ENCODE results near the gene MERTK. TPM values are rescaled to one million over a fixed set of nuclear protein-coding genes. Genes with fewer than 3 reads are reported as not detected.

MERTK gene
- total RNA-seq, 1 experiment from 2014 or later = 8.7 TPM

DNA sequence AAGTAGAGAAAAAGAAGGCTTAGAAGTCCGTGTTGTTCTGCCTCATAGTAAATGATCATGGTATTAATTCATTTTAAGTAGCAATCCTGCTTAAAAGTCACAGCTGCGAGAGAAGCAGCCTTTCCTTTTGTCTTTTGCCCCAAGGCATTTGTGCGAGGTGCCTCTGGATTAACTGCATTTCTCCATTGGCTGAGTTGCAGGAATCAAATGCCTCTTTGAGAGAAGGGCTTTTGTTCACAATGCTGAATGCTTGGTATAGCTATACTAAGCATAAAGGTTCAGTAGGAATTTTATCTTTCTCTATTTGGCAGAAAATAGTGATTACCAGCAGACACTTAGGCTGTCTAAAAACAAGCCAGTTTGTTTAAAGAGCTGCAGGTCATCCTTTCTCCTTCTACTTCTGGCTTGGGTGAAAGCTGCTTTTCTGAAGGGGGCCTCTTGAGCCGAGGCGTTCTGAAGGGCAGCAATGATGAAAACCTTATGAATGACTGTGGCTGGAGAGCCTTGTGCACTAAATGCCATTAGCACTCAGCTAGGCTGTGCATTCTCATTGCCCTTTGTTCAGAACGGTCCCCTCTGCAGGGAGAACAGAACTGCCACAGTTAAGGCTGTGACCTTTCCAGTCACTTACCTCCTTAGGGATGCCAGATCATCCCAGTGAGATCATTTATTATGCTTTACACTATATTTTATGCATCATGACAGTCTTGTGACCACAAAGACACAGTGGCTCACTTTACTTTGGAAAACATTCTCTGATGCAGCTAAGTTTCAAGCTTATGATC is 87.9 kb downstream of the MERTK start:
- Histone ChIP-seq H3K36me3 (replicated peaks; ENCODE audit: control insufficient read depth, insufficient read depth, low read length) (peaks cover 3% of the 10 kb centered on the region; the same call in 1 of the 2 replicates), H3K27me3 (ENCODE audit: control insufficient read depth, insufficient read depth, low read length) (no peaks in the 10 kb centered on the region), H3K4me3 (ENCODE audit: insufficient read depth, low read depth, low read length) (no peak overlapping the region)
- no peak for DNase-seq

DNA sequence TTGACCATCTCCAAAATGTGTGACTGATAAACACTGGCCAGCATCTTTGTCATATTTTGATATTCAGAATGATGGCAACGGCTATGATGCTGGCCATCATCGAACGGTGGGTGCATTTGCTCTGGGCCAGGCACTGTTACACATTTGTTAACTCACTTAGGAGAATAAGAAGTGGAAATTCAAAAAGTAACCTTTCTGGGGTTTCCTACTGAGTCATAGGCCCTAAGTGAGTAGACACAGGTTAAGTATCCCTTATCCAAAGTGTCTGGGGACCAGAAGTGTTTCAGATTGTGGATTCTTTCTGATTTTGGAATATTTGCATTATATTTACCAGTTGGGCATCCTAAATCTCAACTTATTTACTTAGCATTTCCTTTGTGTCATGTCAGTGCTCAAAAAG is 92.0 kb downstream of the MERTK start:
- no peak for DNase-seq
- H3K36me3 ChIP-seq (replicated peaks; ENCODE audit: control insufficient read depth, insufficient read depth, low read length) = no peaks in the 10 kb centered on the region
- H3K4me3 ChIP-seq (ENCODE audit: insufficient read depth, low read depth, low read length) = no peak overlapping the region
- H3K27me3 ChIP-seq (ENCODE audit: control insufficient read depth, insufficient read depth, low read length) = no peaks in the 10 kb centered on the region

DNA sequence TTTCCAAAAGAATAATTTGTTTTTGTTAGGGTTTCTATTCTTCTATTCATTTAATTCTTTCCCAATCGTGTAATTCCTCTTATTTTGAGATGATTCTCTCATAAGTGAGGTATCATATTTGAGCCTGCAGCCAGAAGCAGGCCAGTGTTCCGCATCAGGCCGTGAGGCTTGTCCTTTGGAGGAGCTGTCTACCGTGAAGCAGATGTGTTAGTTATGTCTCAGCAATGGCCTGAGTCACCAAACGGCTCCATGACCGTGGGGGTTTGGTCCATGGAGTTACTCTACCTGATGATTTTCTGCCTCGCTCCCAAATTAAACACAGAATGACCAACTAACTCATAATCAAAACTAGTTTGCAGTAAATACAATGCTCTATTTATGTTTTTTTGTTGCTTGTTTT is 92.4 kb downstream of the MERTK start:
- H3K27me3 ChIP-seq (ENCODE audit: control insufficient read depth, insufficient read depth, low read length) = no peaks in the 10 kb centered on the region
- no peak overlapping the region for H3K4me3 ChIP-seq (ENCODE audit: insufficient read depth, low read depth, low read length)
- DNase-seq = no peak
- H3K36me3 ChIP-seq (replicated peaks; ENCODE audit: control insufficient read depth, insufficient read depth, low read length) = no peaks in the 10 kb centered on the region

DNA sequence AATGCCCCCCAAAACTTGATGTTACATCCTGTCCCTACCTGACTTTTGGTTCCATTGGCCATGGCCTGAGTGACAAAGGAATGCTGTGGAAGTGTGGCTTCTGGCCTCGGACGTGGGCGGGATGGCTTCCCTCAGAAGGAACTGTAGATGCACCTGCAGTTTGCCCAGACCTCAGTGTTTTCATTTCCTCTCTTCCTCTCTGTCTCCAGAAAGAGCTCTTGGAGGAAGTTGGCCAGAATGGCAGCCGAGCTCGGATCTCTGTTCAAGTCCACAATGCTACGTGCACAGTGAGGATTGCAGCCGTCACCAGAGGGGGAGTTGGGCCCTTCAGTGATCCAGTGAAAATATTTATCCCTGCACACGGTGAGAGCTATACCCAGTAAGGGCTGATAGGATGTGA is 95.6 kb downstream of the MERTK start:
- DNase-seq = no peak
- no peaks in the 10 kb centered on the region for H3K27me3 ChIP-seq (ENCODE audit: control insufficient read depth, insufficient read depth, low read length)
- no peaks in the 10 kb centered on the region; the same call in 1 of the 2 replicates for H3K36me3 ChIP-seq (replicated peaks; ENCODE audit: control insufficient read depth, insufficient read depth, low read length)
- no peak overlapping the region for H3K4me3 ChIP-seq (ENCODE audit: insufficient read depth, low read depth, low read length)

DNA sequence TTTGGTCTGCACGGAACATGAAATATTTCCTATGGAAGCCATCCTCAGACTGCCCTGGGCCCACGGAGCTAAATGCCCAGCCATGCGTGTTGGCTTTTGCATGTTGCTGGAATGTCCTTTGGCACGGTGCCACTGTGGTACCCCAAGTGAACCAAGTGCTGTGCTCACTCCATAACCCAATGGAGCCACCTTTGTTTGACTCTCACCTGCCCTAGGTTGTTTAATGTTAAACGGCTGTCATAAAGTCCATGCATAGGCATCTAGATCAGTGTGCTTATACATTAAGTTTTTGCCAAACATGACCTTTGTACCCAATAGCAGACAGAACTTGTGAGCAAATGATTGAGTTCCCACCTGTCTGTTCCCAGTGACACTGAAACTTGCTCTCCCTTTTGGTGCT is 96.7 kb downstream of the MERTK start:
- DNase-seq = no peak
- no peaks in the 10 kb centered on the region; the same call in 1 of the 2 replicates for H3K36me3 ChIP-seq (replicated peaks; ENCODE audit: control insufficient read depth, insufficient read depth, low read length)
- no peaks in the 10 kb centered on the region for H3K27me3 ChIP-seq (ENCODE audit: control insufficient read depth, insufficient read depth, low read length)
- H3K4me3 ChIP-seq (ENCODE audit: insufficient read depth, low read depth, low read length) = no peak overlapping the region

DNA sequence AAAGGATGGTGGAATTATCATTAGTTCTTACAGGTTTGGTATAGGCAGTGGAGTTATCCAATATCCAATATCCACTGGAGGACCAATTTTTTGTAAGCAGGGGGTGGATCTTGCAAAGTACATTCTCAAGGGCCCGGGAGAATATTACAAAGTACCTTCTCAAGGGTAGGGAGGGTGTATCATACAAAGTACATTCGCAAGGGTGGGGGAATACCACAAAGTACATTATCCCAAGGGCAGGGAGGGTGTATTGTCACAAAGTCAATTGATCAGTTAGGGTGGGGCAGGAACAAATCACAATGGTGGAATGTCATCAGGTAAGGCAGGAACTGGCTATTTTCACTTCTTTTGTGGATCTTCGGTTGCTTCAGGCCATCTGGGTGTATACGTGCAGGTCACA is 101.4 kb downstream of the MERTK start:
- no peak overlapping the region for H3K4me3 ChIP-seq (ENCODE audit: insufficient read depth, low read depth, low read length)
- no peaks in the 10 kb centered on the region; the same call in 1 of the 2 replicates for H3K36me3 ChIP-seq (replicated peaks; ENCODE audit: control insufficient read depth, insufficient read depth, low read length)
- no peak for DNase-seq
- H3K27me3 ChIP-seq (ENCODE audit: control insufficient read depth, insufficient read depth, low read length) = no peaks in the 10 kb centered on the region

DNA sequence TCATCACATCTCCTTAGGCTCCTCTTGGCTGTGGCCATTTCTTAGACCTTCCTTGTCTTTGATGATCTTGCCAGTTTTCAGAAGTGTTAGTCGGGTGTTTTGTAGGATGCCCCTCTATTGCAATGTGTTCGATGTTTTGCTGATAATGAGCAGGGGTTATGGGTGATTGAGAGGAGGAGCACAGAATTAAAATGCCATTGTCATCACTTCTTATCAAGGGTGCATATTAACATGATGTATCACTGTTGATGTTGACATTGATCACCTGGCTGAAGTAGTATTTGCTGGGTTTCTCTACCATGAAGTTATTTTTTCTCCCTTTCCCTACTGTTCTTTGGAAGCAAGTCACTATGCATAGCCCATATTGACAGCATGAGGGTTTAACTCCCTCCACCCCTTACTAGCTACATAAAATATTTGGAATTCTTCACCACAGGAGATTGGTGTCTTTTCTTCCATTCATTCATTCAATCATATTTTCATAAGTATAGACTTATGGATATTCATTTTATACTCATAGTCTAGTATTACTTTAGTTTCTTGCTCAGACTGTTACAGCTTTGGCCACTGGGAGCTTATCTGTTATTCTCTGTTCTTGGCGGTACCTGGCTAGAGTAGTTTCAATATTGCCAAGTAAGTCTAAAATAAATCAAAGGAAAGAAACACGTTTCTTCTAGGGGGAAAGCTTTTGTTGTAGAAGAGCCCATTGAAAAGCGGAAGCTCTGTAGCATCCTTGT is 102.2 kb downstream of the MERTK start:
- no peaks in the 10 kb centered on the region for H3K27me3 ChIP-seq (ENCODE audit: control insufficient read depth, insufficient read depth, low read length)
- no peak for DNase-seq
- no peaks in the 10 kb centered on the region; the same call in 1 of the 2 replicates for H3K36me3 ChIP-seq (replicated peaks; ENCODE audit: control insufficient read depth, insufficient read depth, low read length)
- no peak overlapping the region for H3K4me3 ChIP-seq (ENCODE audit: insufficient read depth, low read depth, low read length)

DNA sequence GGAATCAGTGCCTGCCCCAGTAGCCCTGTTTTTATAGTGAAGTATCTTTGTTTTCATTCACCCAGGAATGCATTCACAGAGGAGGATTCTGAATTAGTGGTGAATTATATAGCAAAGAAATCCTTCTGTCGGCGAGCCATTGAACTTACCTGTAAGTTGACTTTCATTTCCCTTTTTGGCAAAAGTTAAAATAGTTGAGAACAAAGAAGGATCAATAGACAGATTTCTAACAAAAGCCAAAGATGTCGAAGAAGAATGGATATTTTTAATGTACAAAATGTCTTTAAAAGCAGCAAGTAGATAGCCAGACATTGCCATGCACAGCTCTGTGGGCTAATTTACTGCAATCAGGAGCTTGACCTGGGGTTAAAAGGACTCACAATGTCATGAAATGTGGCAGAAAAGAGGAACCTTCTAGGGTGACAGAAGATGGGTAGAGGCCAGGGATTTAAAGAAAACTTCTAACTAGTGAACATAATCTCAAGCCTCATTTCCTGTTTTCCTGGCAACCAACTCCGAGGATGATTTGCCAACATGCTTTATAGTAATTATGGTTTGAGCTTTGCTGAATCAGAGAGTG is 102.8 kb downstream of the MERTK start:
- no peaks in the 10 kb centered on the region; the same call in 1 of the 2 replicates for H3K36me3 ChIP-seq (replicated peaks; ENCODE audit: control insufficient read depth, insufficient read depth, low read length)
- H3K4me3 ChIP-seq (ENCODE audit: insufficient read depth, low read depth, low read length) = no peak overlapping the region
- no peak for DNase-seq
- no peaks in the 10 kb centered on the region for H3K27me3 ChIP-seq (ENCODE audit: control insufficient read depth, insufficient read depth, low read length)

DNA sequence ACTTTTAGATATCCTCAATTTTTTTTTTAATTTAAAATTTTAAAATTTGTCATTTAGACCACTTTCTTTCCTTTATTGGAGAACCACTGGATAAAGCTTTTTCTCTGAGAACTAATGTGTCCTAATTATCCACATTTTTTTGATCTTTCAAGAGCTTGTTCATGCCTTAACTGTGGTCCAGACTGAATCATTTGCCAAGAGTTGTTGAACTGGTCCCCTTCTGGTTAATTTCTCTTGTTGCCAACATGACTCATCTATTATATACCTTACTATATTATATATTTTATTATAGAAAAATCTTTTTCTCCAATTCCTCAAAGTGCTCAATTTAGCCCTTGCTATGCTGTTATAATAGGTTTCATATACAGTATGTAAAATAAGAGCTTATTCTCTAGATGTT is 103.5 kb downstream of the MERTK start:
- no peak for DNase-seq
- H3K27me3 ChIP-seq (ENCODE audit: control insufficient read depth, insufficient read depth, low read length) = no peaks in the 10 kb centered on the region
- H3K4me3 ChIP-seq (ENCODE audit: insufficient read depth, low read depth, low read length) = no peak overlapping the region
- no peaks in the 10 kb centered on the region; the same call in 1 of the 2 replicates for H3K36me3 ChIP-seq (replicated peaks; ENCODE audit: control insufficient read depth, insufficient read depth, low read length)

DNA sequence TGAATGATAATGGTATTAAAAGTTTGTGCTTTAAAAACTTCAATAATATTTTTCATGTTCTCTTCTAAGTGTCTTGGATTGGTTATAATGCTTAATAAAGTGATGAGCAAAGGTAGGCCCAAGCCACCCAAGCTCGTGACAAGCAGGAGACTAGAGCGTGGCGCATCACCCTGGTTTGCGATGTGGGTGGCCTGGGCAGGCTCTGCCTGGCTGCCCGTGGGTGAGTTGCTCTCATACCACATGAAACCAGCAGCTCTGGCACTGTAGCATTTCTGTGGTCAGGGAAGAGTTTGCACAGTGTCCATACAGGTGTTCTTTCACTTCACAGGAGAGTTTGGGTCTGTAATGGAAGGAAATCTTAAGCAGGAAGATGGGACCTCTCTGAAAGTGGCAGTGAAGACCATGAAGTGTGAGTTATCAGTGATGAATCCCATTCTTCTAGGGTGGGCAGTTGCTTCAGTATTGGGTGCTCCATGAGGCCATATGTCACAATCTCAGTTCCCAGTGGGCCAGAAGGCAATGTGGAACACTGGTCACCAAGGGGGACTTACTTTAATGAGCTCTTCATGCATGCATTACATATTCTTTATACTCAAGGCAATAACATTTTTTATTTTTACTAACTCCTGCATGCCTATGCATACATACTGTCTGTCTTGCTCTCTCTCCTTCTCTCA is 105.3 kb downstream of the MERTK start:
- Histone ChIP-seq H3K27me3 (ENCODE audit: control insufficient read depth, insufficient read depth, low read length) (no peaks in the 10 kb centered on the region), H3K36me3 (replicated peaks; ENCODE audit: control insufficient read depth, insufficient read depth, low read length) (no peaks in the 10 kb centered on the region), H3K4me3 (ENCODE audit: insufficient read depth, low read depth, low read length) (no peak overlapping the region)
- DNase-seq = no peak

DNA sequence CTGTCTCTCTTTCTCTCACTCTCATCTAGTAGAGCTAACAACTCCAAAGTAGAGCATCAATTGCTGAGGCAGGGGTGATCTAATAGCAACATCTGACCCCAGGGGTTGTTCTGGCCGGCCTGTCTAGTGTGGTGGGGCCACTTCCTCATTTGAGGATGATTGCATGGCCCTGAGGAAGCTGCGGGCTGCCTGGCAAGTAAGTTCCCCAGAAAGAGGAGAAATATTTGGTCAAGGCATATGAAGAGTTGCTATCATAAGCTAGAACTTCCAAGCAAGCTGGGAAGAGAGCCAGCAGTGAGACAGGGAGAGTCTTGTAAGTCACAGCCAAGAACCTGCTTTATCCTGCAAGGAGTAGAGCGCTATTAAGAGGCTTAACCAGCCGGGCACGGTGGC is 105.8 kb downstream of the MERTK start:
- Histone ChIP-seq H3K4me3 (ENCODE audit: insufficient read depth, low read depth, low read length) (no peak overlapping the region), H3K36me3 (replicated peaks; ENCODE audit: control insufficient read depth, insufficient read depth, low read length) (no peaks in the 10 kb centered on the region), H3K27me3 (ENCODE audit: control insufficient read depth, insufficient read depth, low read length) (no peaks in the 10 kb centered on the region)
- DNase-seq = no peak

DNA sequence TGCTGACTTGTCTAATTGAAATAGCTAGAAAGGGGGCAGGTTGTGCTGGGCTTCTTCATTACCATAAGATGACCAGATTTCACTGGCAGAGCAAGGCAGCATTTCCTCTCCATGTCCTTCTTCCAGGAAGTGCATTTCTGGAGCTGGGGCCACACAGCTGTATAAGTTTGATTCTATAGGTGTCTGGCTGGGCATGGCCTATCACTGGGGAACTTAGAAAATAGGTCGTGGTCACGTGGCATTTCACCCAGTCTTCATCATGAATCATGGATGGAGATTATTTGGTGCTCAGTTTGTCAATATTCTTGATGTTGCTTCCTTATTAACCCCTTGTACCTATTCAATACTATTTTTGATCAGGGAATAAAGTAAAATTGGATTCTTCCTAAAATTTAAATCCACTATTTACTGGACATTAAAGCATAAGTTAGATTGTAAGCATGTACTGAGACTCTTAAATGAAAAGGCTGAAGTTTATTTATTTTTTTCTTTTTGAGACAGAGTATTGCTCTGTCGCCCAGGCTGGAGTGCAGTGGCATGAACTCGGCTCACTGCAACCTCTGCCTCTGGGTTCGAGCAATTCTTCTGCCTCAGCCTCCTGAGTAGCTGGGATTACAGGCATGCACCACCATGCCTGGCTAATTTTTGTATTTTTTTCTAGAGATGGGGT is 107.1 kb downstream of the MERTK start:
- no peak for DNase-seq
- H3K36me3 ChIP-seq (replicated peaks; ENCODE audit: control insufficient read depth, insufficient read depth, low read length) = no peaks in the 10 kb centered on the region
- no peaks in the 10 kb centered on the region for H3K27me3 ChIP-seq (ENCODE audit: control insufficient read depth, insufficient read depth, low read length)
- H3K4me3 ChIP-seq (ENCODE audit: insufficient read depth, low read depth, low read length) = no peak overlapping the region

DNA sequence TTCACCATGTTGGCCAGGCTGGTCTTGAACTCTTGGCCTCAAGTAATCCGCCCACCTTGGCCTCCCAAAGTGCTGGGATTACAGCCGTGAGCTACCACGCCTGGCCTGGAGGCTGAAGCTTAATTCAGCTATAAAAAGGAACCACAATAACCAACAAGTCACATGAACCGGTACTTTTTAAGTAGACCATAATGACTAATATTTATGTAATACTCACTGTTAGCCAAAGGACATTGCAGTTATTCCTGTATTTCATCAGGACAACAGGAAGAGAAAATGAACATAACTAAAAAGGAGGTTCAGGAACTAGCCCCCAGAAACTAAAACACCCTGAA is 107.6 kb downstream of the MERTK start:
- Histone ChIP-seq H3K27me3 (ENCODE audit: control insufficient read depth, insufficient read depth, low read length) (no peaks in the 10 kb centered on the region), H3K4me3 (ENCODE audit: insufficient read depth, low read depth, low read length) (no peak overlapping the region), H3K36me3 (replicated peaks; ENCODE audit: control insufficient read depth, insufficient read depth, low read length) (no peaks in the 10 kb centered on the region; the same call in 1 of the 2 replicates)
- no peak for DNase-seq

DNA sequence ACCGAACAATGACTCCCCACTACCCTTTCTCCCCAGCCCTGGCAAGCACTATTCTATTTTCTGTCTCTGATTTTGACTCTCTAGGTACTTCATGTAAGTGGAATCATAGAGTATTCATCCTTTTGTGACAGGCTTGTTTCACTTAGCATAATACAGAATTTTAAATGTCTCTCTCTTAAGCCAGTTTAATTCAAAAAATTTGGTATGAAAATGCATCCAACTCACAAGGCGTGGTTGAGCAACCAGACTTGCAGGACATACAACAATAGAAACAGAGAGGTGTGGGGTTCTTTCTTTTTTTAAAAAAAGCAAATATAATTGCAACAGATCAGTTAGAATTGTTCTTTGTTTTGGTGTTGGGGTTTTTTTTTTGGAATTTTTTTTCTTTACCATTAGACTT is 109.1 kb downstream of the MERTK start:
- Histone ChIP-seq H3K36me3 (replicated peaks; ENCODE audit: control insufficient read depth, insufficient read depth, low read length) (no peaks in the 10 kb centered on the region; the same call in 1 of the 2 replicates), H3K4me3 (ENCODE audit: insufficient read depth, low read depth, low read length) (no peak overlapping the region), H3K27me3 (ENCODE audit: control insufficient read depth, insufficient read depth, low read length) (no peaks in the 10 kb centered on the region)
- no peak for DNase-seq
